M059J (cell line): ENCODE measurements around the gene OVCH1. TPM values are rescaled to one million over a fixed set of nuclear protein-coding genes. Genes with fewer than 3 reads are reported as not detected.
"Not testable (repeated sequence)": the region's sequence is repeated elsewhere in the genome, so short reads cannot be mapped to it uniquely, and the experiment has no call there.

Source experiments
- DNase-seq: peaks from one replicate; pipeline ENCODE4 v3.0.0-alpha.2; 2012; ENCODE audit warnings: low read depth
- total RNA-seq: library from RNA; depleted of rRNA; stranded (reverse); fragments of >200 nt; shearing (Covaris generic); gene quantifications from 2 replicates; pipeline ENCODE4 v1.2.3, GENCODE V29; 2014; rRNA removed

Gene OVCH1
- total RNA-seq, 1 experiment from 2014 or later = not detected

GRCh38 chr12:29415111-29415510 lies 82.4 kb downstream of the OVCH1 start:
- no peak for DNase-seq

DNA sequence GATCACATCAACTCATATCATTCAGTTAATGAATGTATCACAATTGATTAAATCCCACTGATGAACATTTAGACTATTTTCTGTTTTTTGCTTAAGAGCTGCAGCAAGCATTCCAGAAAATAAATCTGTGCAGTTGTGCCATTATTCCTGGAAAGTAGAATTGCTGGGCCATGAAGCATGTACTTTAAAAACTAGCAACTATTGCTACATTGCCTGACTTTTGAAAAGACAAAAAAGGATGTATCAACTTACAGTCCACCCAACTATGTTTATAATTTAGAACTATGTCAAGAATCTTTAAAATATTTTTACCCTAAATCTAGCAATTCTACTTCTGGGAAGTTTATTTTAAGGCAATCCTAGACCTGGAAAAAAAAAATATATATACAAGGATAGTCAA lies 83.1 kb downstream of the OVCH1 start:
- DNase-seq = no peak

- DNase-seq = no peak
These were observed 91.9 kb downstream of the OVCH1 start for GRCh38 chr12:29405561-29405960.

DNA sequence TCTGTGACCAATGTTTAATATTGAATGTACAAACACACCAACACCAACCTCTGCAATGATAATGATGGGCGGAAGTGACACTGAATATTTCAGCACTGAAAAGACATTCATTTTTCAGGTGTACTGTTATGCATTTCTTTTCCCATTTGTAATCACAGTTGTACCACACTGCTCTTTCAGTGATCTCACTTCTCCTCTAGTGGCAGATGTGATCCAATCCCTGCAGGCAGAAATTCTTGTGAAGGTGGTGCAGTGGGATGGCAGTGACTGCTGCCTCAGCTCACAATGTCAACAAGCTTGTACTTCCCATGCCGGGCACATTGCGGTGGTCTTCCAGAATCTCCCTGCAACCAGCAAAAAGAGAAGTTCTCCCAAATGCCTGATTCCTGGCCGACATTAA lies 93.5 kb downstream of the OVCH1 start:
- no peak for DNase-seq

GRCh38 chr12:29402437-29402836 lies 95.0 kb downstream of the OVCH1 start:
- no peak for DNase-seq

- DNase-seq = no peak
These were observed 99.0 kb downstream of the OVCH1 start for GRCh38 chr12:29398495-29398894.

DNA sequence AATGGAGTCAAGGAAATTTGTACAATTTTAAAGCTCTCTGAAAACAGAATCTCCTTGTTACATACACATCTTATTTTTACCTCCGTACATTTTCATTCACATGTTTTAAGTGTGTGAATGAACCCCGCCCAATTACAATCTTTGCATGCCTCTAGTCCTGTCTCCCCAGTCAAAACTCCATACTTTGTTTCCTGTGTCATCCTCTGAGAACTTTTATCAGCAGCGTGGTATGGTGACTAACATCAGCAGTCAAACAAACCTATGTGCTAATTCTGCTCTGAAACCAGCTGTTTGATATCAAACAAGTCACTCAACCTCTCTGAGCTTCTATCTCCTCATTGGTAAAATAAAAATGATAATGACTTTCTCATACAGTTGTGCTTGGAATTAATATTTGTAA lies 100.7 kb downstream of the OVCH1 start:
- no peak for DNase-seq

DNA sequence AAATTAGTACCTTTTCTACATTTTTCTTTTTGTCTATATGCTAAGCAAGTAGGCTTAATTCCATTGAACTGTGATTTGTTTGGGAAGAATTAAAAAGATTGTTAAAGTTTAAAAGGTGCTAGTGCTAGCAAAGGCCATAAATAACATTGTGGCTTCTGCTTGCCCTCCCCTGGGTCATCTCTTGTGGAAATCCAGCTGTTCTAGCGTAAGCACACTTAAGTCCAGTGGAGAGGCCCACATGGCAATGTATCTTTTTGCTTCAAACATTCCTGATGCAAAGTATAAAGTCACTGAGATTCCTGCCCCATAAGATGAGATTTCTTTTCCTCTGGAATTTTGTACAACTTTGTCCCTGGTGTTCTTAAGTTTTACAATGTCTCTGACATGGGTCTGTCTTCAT lies 102.1 kb downstream of the OVCH1 start:
- no peak for DNase-seq

DNA sequence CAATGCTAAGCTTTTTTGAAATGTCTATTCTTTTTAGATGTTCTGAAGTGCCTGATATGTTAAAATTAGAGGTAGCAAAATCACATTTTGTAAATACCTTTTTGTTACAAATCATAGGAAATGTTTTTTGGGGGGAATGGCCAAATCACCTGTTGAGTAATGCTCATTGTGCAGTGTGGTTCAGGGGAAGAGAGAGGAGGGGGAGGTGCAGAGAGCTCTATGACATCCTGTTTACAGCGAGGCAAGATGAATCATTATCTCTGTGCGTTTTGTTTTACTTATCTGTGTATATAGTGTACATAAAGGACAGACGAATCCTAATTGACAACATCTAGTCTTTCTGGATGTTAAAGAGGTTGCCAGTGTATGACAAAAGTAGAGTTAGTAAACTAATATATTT lies 107.1 kb downstream of the OVCH1 start:
- DNase-seq = peak; percentile 17

- no peak for DNase-seq
These were observed 108.1 kb downstream of the OVCH1 start for GRCh38 chr12:29389295-29389919.

- not testable (repeated sequence) for DNase-seq
These were observed 111.3 kb downstream of the OVCH1 start for GRCh38 chr12:29386084-29386680.

- DNase-seq = not testable (repeated sequence)
These were observed 112.3 kb downstream of the OVCH1 start for GRCh38 chr12:29385194-29385593.

GRCh38 chr12:29382251-29382650 lies 115.2 kb downstream of the OVCH1 start:
- DNase-seq = no peak

DNA sequence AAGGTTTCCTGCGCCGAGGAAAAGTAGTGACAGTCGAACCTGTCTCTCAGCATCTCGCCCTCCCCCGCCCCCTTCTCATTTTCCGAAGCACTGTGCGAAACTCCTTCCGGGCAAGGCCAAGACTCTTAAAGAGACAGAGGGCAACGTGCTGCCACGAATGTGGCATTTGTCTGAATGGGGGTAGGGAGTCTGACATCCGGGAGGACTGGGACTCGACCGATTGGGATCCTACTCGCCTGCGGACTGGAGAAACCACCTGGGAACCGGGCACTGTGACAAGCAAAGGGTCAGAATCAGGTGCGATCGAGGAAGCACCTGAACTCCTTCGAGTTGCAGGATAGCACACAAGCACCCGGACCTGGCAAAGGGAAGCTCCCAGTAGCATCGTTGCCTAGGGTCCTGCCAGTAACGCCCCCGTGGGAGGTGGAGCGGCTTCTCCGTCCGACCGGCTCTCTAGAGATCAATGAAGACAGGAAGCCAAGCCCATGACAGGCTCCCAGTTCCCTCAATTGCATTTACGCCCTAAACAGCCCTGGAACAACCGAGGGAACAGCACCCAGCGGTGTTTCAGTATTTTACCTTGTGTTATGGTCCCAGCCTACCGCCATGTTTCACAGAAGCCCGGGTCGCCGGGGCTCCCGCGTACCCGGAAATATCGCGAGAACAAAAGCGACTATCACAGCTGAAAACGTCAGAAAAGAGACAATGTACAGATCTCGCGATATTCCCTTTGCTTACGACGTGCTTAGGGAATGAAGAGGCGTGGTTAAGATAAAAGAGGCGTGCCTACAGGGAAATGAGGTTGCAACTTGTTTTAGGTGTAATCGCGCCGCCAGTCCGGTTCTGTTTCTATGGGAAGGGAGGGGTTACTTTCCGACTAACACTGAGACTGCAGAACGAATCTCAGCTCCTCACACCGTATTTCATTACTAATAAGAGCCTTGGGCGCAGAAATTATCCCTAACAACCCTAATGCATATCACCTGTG lies 116.7 kb downstream of the OVCH1 start, which contains the start of gene ERGIC2:
ERGIC2 (minus strand) TSS at position 637 of the 988 bp plus-strand sequence. CDS start 9,539 bp downstream, outside the sequence.
- DNase-seq = peak; percentile 98

Other genes starting within 250 kb of the OVCH1 start
- 121 and 187 TPM in 2 replicates for gene ERGIC2, start 116.5 kb downstream of the OVCH1 start, total RNA-seq